Karpas-422 (cell line): ENCODE results near the gene CIT. TPM values are rescaled to one million over a fixed set of nuclear protein-coding genes. Genes with fewer than 3 reads are reported as not detected.
"Not testable (repeated sequence)": the region's sequence is repeated elsewhere in the genome, so short reads cannot be mapped to it uniquely, and the experiment has no call there.

ENCODE experiments used
- DNase-seq: peaks from one replicate; pipeline ENCODE4 v3.0.0-alpha.2; 2015
- H2AFZ ChIP-seq: fragments of 200-600 bp; sonication (generic); 2 replicates; pipeline ENCODE4 v1.6.1; 2014; ENCODE audit warnings: antibody characterized with exemption, low read length, mixed read lengths
- H3K27ac ChIP-seq: fragments of 200-600 bp; sonication (generic); 2 replicates; pipeline ENCODE4 v1.5.1; 2014; ENCODE audit warnings: mild to moderate bottlenecking, low read length, moderate library complexity
- H3K27me3 ChIP-seq: fragments of 200-600 bp; sonication (generic); 2 replicates; pipeline ENCODE4 v1.6.1; 2014; ENCODE audit warnings: low read length, mixed read lengths
- H3K36me3 ChIP-seq: fragments of 200-600 bp; sonication (generic); 2 replicates; pipeline ENCODE4 v1.6.1; 2014; ENCODE audit warnings: low read length, mixed read lengths; ENCODE audit not compliant: insufficient read depth
- H3K4me1 ChIP-seq: fragments of 200-600 bp; sonication (generic); 2 replicates; pipeline ENCODE4 v1.6.1; 2014; ENCODE audit warnings: mild to moderate bottlenecking, low read length, mixed read lengths
- H3K4me2 ChIP-seq: fragments of 200-600 bp; sonication (generic); 2 replicates; pipeline ENCODE4 v1.6.1; 2014; ENCODE audit warnings: low read length, low read depth, mild to moderate bottlenecking; ENCODE audit not compliant: poor library complexity, severe bottlenecking
- H3K4me3 ChIP-seq: fragments of 200-600 bp; sonication (generic); 2 replicates; pipeline ENCODE4 v1.5.1; 2014; ENCODE audit warnings: mild to moderate bottlenecking, antibody characterized with exemption, low read length, mixed read lengths
- H3K79me2 ChIP-seq: fragments of 200-600 bp; sonication (generic); 2 replicates; pipeline ENCODE4 v1.6.1; 2014; ENCODE audit warnings: mild to moderate bottlenecking, low read length, mixed read lengths
- H3K9ac ChIP-seq: fragments of 200-600 bp; sonication (generic); 2 replicates; pipeline ENCODE4 v1.6.0; 2014; ENCODE audit warnings: low read length
- H3K9me2 ChIP-seq: fragments of 200-600 bp; sonication (generic), shearing (Covaris generic); replicated peaks from 2 replicates; pipeline ENCODE4 v1.6.0; 2014; ENCODE audit warnings: mild to moderate bottlenecking, low read length, moderate library complexity; ENCODE audit not compliant: insufficient read depth
- H3K9me3 ChIP-seq: fragments of 300-700, 200-600 bp; sonication (generic); 2 replicates; pipeline ENCODE4 v1.6.1; 2014; ENCODE audit warnings: low read length, mixed read lengths
- H4K20me1 ChIP-seq: fragments of 200-600 bp; sonication (generic); 2 replicates; pipeline ENCODE4 v1.6.1; 2014; ENCODE audit warnings: mild to moderate bottlenecking, antibody characterized with exemption, low read length, low read depth; ENCODE audit not compliant: insufficient read depth
- total RNA-seq: library from RNA; depleted of rRNA; stranded (reverse); fragments of >200 nt; shearing (Covaris generic); gene quantifications from 2 replicates; pipeline ENCODE4 v1.2.3, GENCODE V29; 2014; ENCODE audit warnings: low replicate concordance

Gene CIT
- total RNA-seq, 1 experiment from 2014 or later, result 16.5 TPM

DNA sequence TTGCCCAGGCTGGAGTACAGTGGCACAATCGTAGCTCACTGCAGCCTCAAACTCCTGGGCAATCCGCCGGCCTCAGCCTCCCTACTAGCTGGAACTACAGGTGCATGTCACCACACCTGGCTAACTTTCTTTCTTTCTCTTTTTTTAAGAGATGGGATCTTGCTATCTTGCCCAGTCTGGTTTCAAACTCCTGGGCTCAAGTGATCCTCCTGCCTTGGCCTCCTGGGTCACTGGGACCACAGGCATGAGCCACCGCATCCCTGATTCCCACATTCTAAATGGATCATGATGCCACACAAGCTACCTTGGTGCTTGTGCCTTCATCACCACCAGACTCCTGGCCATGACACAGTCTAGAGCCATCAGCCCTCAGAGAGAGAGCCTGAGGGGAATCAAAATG lies 165.4 kb downstream of the CIT start:
- Histone ChIP-seq H4K20me1 (no peaks in the 10 kb centered on the region), H3K79me2 (no peaks in the 10 kb centered on the region), H3K4me2 (no peak overlapping the region), H3K4me3 (no peak overlapping the region), H3K36me3 (peaks cover 23% of the 10 kb centered on the region; the same call in 1 of the 2 replicates), H3K27me3 (no peaks in the 10 kb centered on the region), H3K9me3 (no peaks in the 10 kb centered on the region), H3K27ac (no peak overlapping the region), H3K9ac (no peak overlapping the region), H2AFZ (no peak overlapping the region), H3K4me1 (no peaks in the 10 kb centered on the region), H3K9me2 (no peaks in the 10 kb centered on the region)
- DNase-seq, result no peak

DNA sequence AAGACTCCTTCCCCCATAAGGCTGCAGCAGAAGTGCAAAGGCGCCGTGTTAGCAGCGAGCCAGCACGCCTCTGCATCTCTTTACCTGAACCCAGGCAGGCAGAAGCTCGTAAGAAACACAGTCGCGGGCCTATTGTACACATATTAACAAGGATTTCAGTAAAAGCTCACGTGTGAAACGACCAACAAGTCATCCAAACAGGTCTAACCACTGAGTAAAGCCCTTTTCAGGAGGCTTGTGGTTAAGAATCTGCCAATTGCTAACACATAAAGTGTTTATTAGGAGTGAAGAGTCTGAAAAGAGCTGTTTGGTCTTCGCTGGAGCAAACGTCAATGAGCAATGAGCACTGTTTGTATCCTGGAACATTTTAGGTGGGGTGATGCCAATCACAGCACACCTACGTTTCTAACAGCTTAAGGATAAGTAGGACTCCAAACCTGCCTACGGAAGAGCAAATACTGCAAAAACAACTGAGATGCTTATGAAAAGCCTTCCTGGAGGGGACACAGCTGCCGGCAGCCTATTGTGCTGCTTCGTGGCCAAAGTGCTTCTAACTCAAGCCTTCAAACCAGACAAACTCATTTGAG lies 166.1 kb downstream of the CIT start:
- no peaks in the 10 kb centered on the region for H3K9me3 ChIP-seq
- no peak for DNase-seq
- H2AFZ ChIP-seq, result no peak overlapping the region
- H3K79me2 ChIP-seq, result no peaks in the 10 kb centered on the region
- H4K20me1 ChIP-seq, result no peaks in the 10 kb centered on the region
- no peak overlapping the region for H3K9ac ChIP-seq
- no peak overlapping the region for H3K4me3 ChIP-seq
- H3K27ac ChIP-seq, result no peak overlapping the region
- H3K36me3 ChIP-seq, result peaks cover 23% of the 10 kb centered on the region; the same call in 1 of the 2 replicates
- no peaks in the 10 kb centered on the region for H3K27me3 ChIP-seq
- no peaks in the 10 kb centered on the region for H3K4me1 ChIP-seq
- no peaks in the 10 kb centered on the region for H3K9me2 ChIP-seq
- H3K4me2 ChIP-seq, result no peak overlapping the region

DNA sequence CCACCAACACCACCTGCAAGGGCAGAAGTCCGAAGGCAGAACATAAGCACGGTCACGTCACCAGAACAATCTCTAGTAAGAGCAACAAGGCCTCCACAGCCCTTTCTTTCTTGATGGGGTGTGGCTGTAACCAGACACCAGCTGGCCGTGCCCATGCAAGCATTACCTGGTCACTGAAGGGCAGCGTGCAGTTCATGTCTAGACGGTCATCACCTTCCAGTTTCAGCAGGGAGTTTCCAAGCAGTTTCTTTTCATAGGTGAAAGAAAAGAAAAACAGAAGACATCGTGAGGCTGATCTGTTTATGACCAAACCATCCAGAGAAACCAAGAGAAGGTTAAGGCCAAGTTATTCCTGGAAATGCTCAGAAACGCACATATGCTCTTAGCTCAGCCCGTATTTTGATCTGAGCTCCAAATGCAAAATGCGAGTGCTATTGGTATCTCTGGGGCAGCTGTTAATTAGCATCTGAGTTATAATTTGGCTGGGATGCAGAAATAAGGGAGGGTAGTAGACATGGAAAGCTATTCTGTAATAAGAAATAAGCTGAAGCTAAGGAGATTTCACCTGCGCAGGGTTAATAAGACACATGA lies 166.7 kb downstream of the CIT start:
- Histone ChIP-seq H3K4me2 (no peak overlapping the region), H3K9me3 (no peaks in the 10 kb centered on the region), H3K9ac (no peak overlapping the region), H3K27me3 (no peaks in the 10 kb centered on the region), H3K4me3 (no peak overlapping the region), H3K27ac (no peak overlapping the region), H3K79me2 (no peaks in the 10 kb centered on the region), H3K9me2 (no peaks in the 10 kb centered on the region), H3K36me3 (peaks cover 21% of the 10 kb centered on the region; the same call in 1 of the 2 replicates), H2AFZ (no peak overlapping the region), H4K20me1 (no peaks in the 10 kb centered on the region), H3K4me1 (no peaks in the 10 kb centered on the region)
- DNase-seq, result no peak

DNA sequence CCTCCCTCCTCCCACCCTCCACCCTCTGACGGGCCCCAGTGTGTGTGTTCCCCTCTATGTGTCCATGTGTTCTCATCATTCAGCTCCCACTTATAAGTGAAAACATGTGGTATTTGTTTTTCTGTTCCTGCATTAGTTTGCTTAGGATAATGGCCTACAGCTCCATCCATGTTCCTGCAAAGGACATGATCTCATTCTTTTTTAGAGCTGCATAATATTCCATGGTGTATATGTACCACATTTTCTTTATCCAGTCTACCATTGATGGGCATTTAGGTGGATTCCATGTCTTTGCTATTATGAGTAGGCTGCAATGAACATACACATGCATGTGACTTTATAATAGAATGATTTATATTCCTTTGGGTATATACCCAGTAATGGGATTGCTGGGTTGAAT lies 170.7 kb downstream of the CIT start:
- H3K9me2 ChIP-seq, H3K4me2 ChIP-seq, H3K9ac ChIP-seq, H3K9me3 ChIP-seq, H4K20me1 ChIP-seq, H2AFZ ChIP-seq, DNase-seq, H3K4me3 ChIP-seq, H3K27me3 ChIP-seq, H3K79me2 ChIP-seq, H3K27ac ChIP-seq, H3K4me1 ChIP-seq: not testable (repeated sequence)
- H3K36me3 ChIP-seq, result peaks cover 14% of the 10 kb centered on the region; the same call in 1 of the 2 replicates

DNA sequence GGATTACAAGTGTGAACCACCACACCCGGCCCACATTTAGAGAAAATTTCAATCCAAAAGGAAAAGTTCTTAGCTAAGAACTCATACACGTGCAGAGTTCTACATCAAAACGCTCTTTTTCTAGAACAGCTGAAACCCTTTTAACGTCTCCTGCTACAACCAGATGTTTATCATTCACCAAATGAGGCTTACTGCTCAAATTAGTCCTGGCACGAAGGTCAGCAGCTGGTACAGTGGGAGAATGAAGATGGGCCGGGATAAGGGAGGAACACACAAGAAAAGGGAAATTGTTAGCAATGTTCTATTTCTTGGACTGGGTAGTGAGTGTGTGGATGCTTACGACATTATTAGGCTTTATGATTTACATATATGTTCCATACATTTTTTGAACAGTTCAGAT lies 171.9 kb downstream of the CIT start:
- Histone ChIP-seq H3K79me2 (no peaks in the 10 kb centered on the region), H4K20me1 (no peaks in the 10 kb centered on the region), H3K27ac (no peak overlapping the region)

DNA sequence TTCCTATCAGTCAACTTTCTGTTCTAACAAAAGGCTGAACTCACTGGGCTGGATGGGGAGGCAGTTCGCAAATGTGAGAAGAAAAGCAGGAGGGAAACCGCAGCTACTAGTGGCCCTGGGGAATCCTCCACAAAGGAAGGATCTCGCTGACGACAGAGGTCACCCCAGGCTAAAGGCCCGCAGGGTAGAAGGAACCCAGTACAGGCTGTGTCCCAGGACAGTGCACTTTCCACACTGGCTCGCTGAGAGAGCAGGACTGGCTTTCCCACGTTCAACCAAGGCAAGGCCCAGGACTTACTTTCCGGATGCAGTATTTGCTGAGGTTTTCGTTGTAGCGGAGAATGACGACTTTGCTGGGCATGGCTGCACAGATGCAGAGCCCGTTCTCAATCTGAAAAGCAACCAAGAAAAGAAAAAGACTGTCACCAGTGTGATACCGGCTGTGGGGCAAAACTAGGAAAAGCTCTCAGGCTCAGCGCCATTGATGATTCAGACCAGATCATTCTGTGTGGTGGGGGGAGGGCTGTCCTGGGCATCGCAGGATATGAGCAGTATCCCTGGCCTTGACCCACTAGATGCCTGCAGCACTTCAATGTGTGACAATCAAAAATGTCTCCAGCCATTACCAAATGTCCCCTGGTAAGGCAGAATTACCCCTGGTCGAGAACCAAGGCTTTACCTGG lies 172.9 kb downstream of the CIT start:
- H3K9ac ChIP-seq, result no peak overlapping the region
- H3K4me3 ChIP-seq, result no peak overlapping the region
- H3K9me3 ChIP-seq, result no peaks in the 10 kb centered on the region
- H4K20me1 ChIP-seq, result no peaks in the 10 kb centered on the region
- H3K4me1 ChIP-seq, result no peaks in the 10 kb centered on the region
- H3K36me3 ChIP-seq, result peaks cover 15% of the 10 kb centered on the region; the same call in 1 of the 2 replicates
- no peak overlapping the region for H2AFZ ChIP-seq
- H3K4me2 ChIP-seq, result no peak overlapping the region
- no peaks in the 10 kb centered on the region for H3K79me2 ChIP-seq
- DNase-seq, result no peak
- no peaks in the 10 kb centered on the region for H3K9me2 ChIP-seq
- H3K27me3 ChIP-seq, result no peaks in the 10 kb centered on the region
- no peak overlapping the region for H3K27ac ChIP-seq

More for the DNA sequence above, 171.9 kb downstream of the CIT start:
- no peak overlapping the region for H3K9ac ChIP-seq
- no peaks in the 10 kb centered on the region for H3K27me3 ChIP-seq
- no peaks in the 10 kb centered on the region for H3K9me3 ChIP-seq
- H3K4me2 ChIP-seq, result no peak overlapping the region
- H3K9me2 ChIP-seq, result no peaks in the 10 kb centered on the region
- H2AFZ ChIP-seq, result no peak overlapping the region
- H3K36me3 ChIP-seq, result peaks cover 14% of the 10 kb centered on the region; the same call in 1 of the 2 replicates
- no peak for DNase-seq
- H3K4me1 ChIP-seq, result no peaks in the 10 kb centered on the region
- H3K4me3 ChIP-seq, result no peak overlapping the region

DNA sequence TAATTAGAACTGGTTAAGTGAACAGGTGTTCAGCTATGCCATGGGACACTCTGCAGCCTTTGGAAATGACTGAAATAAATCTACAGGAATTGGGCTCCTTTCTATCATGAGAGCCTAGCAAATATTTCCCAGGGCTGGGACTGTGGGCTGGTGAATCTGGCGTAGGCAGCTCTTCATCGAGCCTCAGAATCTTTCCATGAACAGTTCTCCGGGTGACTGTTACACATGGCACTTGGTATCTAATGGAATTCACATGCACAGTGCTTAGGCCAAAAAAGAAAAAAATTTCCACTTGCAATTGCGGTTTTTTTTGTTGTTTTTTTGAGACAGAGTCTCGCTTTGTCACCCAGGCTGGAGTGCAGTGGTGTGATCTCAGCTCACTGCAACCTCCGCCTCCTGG lies 177.0 kb downstream of the CIT start:
- Histone ChIP-seq H3K36me3 (peaks cover 7% of the 10 kb centered on the region; the same call in 1 of the 2 replicates), H2AFZ (no peak overlapping the region), H3K4me1 (no peaks in the 10 kb centered on the region), H3K9me2 (no peaks in the 10 kb centered on the region), H3K79me2 (no peaks in the 10 kb centered on the region), H4K20me1 (no peaks in the 10 kb centered on the region), H3K4me3 (no peak overlapping the region), H3K27me3 (no peaks in the 10 kb centered on the region), H3K4me2 (no peak overlapping the region), H3K9me3 (no peaks in the 10 kb centered on the region), H3K9ac (no peak overlapping the region), H3K27ac (no peak overlapping the region)
- no peak for DNase-seq

DNA sequence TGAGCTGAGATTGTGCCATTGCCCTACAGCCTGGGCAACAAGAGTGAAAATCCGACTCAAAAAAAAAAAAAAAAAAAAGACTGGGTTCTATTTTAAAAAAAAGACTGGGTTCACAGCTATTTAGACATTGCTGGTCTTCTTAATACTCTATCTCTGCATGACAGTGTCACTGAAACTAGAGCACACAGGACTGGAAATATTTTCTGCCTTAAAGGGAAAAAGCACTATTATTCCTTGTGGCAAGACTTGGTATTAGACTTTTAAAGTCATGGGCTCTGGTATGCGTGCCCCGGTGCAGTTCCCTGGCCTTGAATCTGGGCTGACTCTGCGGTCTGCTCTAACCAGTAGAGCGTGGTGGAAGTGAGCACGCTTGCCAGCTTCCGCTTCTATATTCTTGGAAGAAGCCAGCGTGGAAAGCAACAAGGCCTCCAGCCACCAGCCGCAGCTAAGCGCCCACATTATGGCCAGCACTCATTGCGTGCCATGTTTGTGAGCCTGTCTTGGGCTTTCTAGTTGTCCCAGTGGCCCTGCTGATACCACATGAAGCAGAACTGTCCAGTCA lies 177.8 kb downstream of the CIT start:
- H3K9me2 ChIP-seq, result no peaks in the 10 kb centered on the region
- no peak overlapping the region for H2AFZ ChIP-seq
- no peak overlapping the region for H3K4me3 ChIP-seq
- no peaks in the 10 kb centered on the region for H3K4me1 ChIP-seq
- H3K27ac ChIP-seq, result no peak overlapping the region
- no peaks in the 10 kb centered on the region for H3K27me3 ChIP-seq
- H3K79me2 ChIP-seq, result no peaks in the 10 kb centered on the region
- peaks cover 7% of the 10 kb centered on the region; the same call in 1 of the 2 replicates for H3K36me3 ChIP-seq
- H4K20me1 ChIP-seq, result no peaks in the 10 kb centered on the region
- no peak for DNase-seq
- H3K4me2 ChIP-seq, result no peak overlapping the region
- H3K9ac ChIP-seq, result no peak overlapping the region
- H3K9me3 ChIP-seq, result no peaks in the 10 kb centered on the region
